T-helper 22 cell (primary cell): ENCODE measurements around the gene CD226.
"Not testable (repeated sequence)": the region's sequence is repeated elsewhere in the genome, so short reads cannot be mapped to it uniquely, and the experiment has no call there.

Experiments used
- DNase-seq: peaks from one replicate; pipeline ENCODE4 v3.0.0-alpha.2; 2020; ENCODE audit warnings: low read depth

CD226 gene

GRCh38 chr18:69947361-69948133 lies at the start of gene CD226:
TSS of gene CD226 (minus strand) at chr18:69947873. CDS start at chr18:69947406, 467 bp downstream.
- DNase-seq, result no peak

- no peak for DNase-seq
Observed at GRCh38 chr18:69996951-69997798, 49.5 kb upstream of the CD226 start.

- DNase-seq, result no peak
Observed at GRCh38 chr18:69996417-69996816, 48.7 kb upstream of the CD226 start.

GRCh38 chr18:69995774-69996173 lies 48.1 kb upstream of the CD226 start:
- DNase-seq, result no peak

GRCh38 chr18:69992776-69993175 lies 45.1 kb upstream of the CD226 start:
- no peak for DNase-seq

GRCh38 chr18:69987870-69988269 lies 40.2 kb upstream of the CD226 start:
- DNase-seq, result no peak

GRCh38 chr18:69985239-69985638 lies 37.6 kb upstream of the CD226 start:
- no peak for DNase-seq

GRCh38 chr18:69982417-69982816 lies 34.7 kb upstream of the CD226 start:
- no peak for DNase-seq

- DNase-seq, result no peak
Observed at GRCh38 chr18:69981948-69982347, 34.3 kb upstream of the CD226 start.

- DNase-seq, result no peak
Observed at GRCh38 chr18:69980982-69981804, 33.5 kb upstream of the CD226 start.

- DNase-seq, result no peak
Observed at GRCh38 chr18:69980509-69980908, 32.8 kb upstream of the CD226 start.

GRCh38 chr18:69978732-69979715 lies 31.4 kb upstream of the CD226 start:
- no peak for DNase-seq

GRCh38 chr18:69975294-69975693 lies 27.6 kb upstream of the CD226 start:
- DNase-seq, result not testable (repeated sequence)

GRCh38 chr18:69974365-69974764 lies 26.7 kb upstream of the CD226 start:
- no peak for DNase-seq

GRCh38 chr18:69969491-69969890 lies 21.8 kb upstream of the CD226 start:
- no peak for DNase-seq

- no peak for DNase-seq
Observed at GRCh38 chr18:69968039-69968438, 20.4 kb upstream of the CD226 start.

- no peak for DNase-seq
Observed at GRCh38 chr18:69963196-69963595, 15.5 kb upstream of the CD226 start.

GRCh38 chr18:69961718-69962117 lies 14.0 kb upstream of the CD226 start:
- no peak for DNase-seq

- DNase-seq, result no peak
Observed at GRCh38 chr18:69958422-69958821, 10.7 kb upstream of the CD226 start.

- DNase-seq, result no peak
Observed at GRCh38 chr18:69957747-69958146, 10.1 kb upstream of the CD226 start.
